A204.1 (cell line): ENCODE measurements around the gene GALT.
"Not testable (repeated sequence)": the region's sequence is repeated elsewhere in the genome, so short reads cannot be mapped to it uniquely, and the experiment has no call there.

Source experiments
- FAIRE-seq: peaks from 2 replicates; lab custom pipeline; 2012; peaks lifted over from hg19 to GRCh38; lab: Jason Lieb, UNC

GALT gene

GRCh38 chr9:34627716-34628655 is 18.5 kb upstream of the GALT start:
- FAIRE-seq = no peak

- FAIRE-seq = no peak
Observed at GRCh38 chr9:34628656-34629490, 17.6 kb upstream of the GALT start, which contains the start of gene ARID3C. Gene ARID3C (minus strand): TSS chr9:34629066. CDS start chr9:34628014, 1,052 bp downstream.

GRCh38 chr9:34629491-34629808 is 17.0 kb upstream of the GALT start:
- FAIRE-seq = no peak

- no peak for FAIRE-seq
Observed at GRCh38 chr9:34630402-34631154, 15.9 kb upstream of the GALT start.

- no peak for FAIRE-seq
Observed at GRCh38 chr9:34633166-34633565, 13.3 kb upstream of the GALT start.

GRCh38 chr9:34633851-34634550 is 12.5 kb upstream of the GALT start:
- peak; percentile 21 for FAIRE-seq

- no peak for FAIRE-seq
Observed at GRCh38 chr9:34634551-34635248, 11.8 kb upstream of the GALT start.

GRCh38 chr9:34635556-34635955 is 10.9 kb upstream of the GALT start:
- FAIRE-seq = no peak

GRCh38 chr9:34636791-34637355 is 9.6 kb upstream of the GALT start:
- FAIRE-seq = no peak

- FAIRE-seq = no peak
Observed at GRCh38 chr9:34637356-34638137, 8.9 kb upstream of the GALT start, which contains the start of gene SIGMAR1. Gene SIGMAR1 (minus strand): TSS chr9:34637787. CDS start chr9:34637697, 90 bp downstream.

- FAIRE-seq = no peak
Observed at GRCh38 chr9:34638138-34638445, 8.4 kb upstream of the GALT start.

GRCh38 chr9:34639322-34639721 is 7.2 kb upstream of the GALT start:
- not testable (repeated sequence) for FAIRE-seq

GRCh38 chr9:34642679-34643078 is 3.8 kb upstream of the GALT start:
- no peak for FAIRE-seq

GRCh38 chr9:34644766-34645314 is 1.6 kb upstream of the GALT start:
- FAIRE-seq = no peak

GRCh38 chr9:34647084-34647403 is 569 bp downstream of the GALT start:
- FAIRE-seq = no peak

GRCh38 chr9:34647651-34648050 is 1.2 kb downstream of the GALT start:
- no peak for FAIRE-seq

- no peak for FAIRE-seq
Observed at GRCh38 chr9:34648673-34649072, 2.2 kb downstream of the GALT start.

GRCh38 chr9:34650816-34651215 is 4.3 kb downstream of the GALT start:
- FAIRE-seq = no peak

- FAIRE-seq = no peak
Observed at GRCh38 chr9:34651321-34651720, 4.8 kb downstream of the GALT start.
